Breast epithelium (tissue), 3 donors: ENCODE results near the gene CTDSP1.

Experiments
- POLR2A ChIP-seq: fragments of 450-650 bp; IDR thresholded peaks from one replicate; pipeline ENCODE4 v1.6.1; 2016; ENCODE audit warnings: antibody characterized with exemption, mild to moderate bottlenecking, moderate library complexity
- POLR2AphosphoS5 ChIP-seq, 3 donors: sonication (generic); formaldehyde crosslinking; IDR thresholded peaks; one replicate each; pipeline ENCODE4 v1.6.1; 2017; ENCODE audit warnings: antibody characterized with exemption in 3 of 3

- TF ChIP-seq POLR2A (no peak), POLR2AphosphoS5 (IDR thresholded peaks at IDR 0.05) (no peak)
These were observed 44.7 kb upstream of the CTDSP1 start for GRCh38 chr2:218354850-218355443.
